Measurements from ENCODE around the gene HTR7.

- TF ChIP-seq CTCF (IDR thresholded peaks at IDR 0.05) (no peak), POLR2AphosphoS5 (IDR thresholded peaks at IDR 0.05) (no peak), EP300 (IDR thresholded peaks at IDR 0.05; ENCODE audit: low read depth) (no peak)
These were observed 51.2 kb downstream of the HTR7 start for GRCh38 chr10:90806677-90807076.

All from transverse colon (tissue), 4 donors.